H9 (cell line): ENCODE results near the gene CBR3. TPM values are rescaled to one million over a fixed set of nuclear protein-coding genes. Genes with fewer than 3 reads are reported as not detected.

Source experiments
- DNase-seq: peaks from one replicate; pipeline ENCODE4 v3.0.0-alpha.2; 2017
- H2AFZ ChIP-seq: one replicate; pipeline ENCODE4 v1.6.1; 2013; ENCODE audit warnings: mild to moderate bottlenecking, low read length, control low read depth, moderate library complexity
- H2AK5ac ChIP-seq: 2 replicates; pipeline ENCODE4 v1.6.1; 2013; ENCODE audit warnings: low read length, control low read depth, mixed read lengths; ENCODE audit not compliant: insufficient read length
- H2BK120ac ChIP-seq: one replicate; pipeline ENCODE4 v1.6.1; 2013; ENCODE audit warnings: low read depth, mild to moderate bottlenecking, low read length, control low read depth, inconsistent platforms; ENCODE audit not compliant: poor library complexity, severe bottlenecking
- H2BK12ac ChIP-seq: 2 replicates; pipeline ENCODE4 v1.6.1; 2013; ENCODE audit warnings: low read length, control low read depth, mixed read lengths, low read depth; ENCODE audit not compliant: insufficient read length
- H2BK15ac ChIP-seq: 2 replicates; pipeline ENCODE4 v1.6.1; 2013; ENCODE audit warnings: low read depth, low read length, control low read depth
- H2BK20ac ChIP-seq: one replicate; pipeline ENCODE4 v1.6.1; 2013; ENCODE audit warnings: low read depth, mild to moderate bottlenecking, low read length, control low read depth, inconsistent platforms; ENCODE audit not compliant: poor library complexity, severe bottlenecking
- H2BK5ac ChIP-seq: 2 replicates; pipeline ENCODE4 v1.6.1; 2013; ENCODE audit warnings: low read length, control low read depth, mixed read lengths; ENCODE audit not compliant: insufficient read length
- H3K14ac ChIP-seq: 2 replicates; pipeline ENCODE4 v1.6.1; 2013; ENCODE audit warnings: low read length, control low read depth; ENCODE audit not compliant: insufficient read depth
- H3K18ac ChIP-seq: 2 replicates; pipeline ENCODE4 v1.6.1; 2013; ENCODE audit warnings: low read depth, mild to moderate bottlenecking, mixed read lengths, low read length, control low read depth; ENCODE audit not compliant: insufficient read length
- H3K23ac ChIP-seq: 2 replicates; pipeline ENCODE4 v1.6.1; 2013; ENCODE audit warnings: low read length, control low read depth, mixed read lengths, low read depth; ENCODE audit not compliant: insufficient read length
- H3K23me2 ChIP-seq: 2 replicates; pipeline ENCODE4 v1.6.1; 2013; ENCODE audit warnings: low read depth, mild to moderate bottlenecking, mixed read lengths, low read length, control low read depth; ENCODE audit not compliant: insufficient read length, poor library complexity, severe bottlenecking
- H3K27ac ChIP-seq: 2 replicates; pipeline ENCODE4 v1.5.1; 2013; ENCODE audit warnings: low read length, control low read depth, mixed read lengths, low read depth; ENCODE audit not compliant: insufficient read length
- H3K27me3 ChIP-seq: 2 replicates; pipeline ENCODE4 v1.6.1; 2013; ENCODE audit warnings: low read length, control low read depth, inconsistent platforms; ENCODE audit not compliant: insufficient read depth
- H3K4ac ChIP-seq: 2 replicates; pipeline ENCODE4 v1.6.1; 2013; ENCODE audit warnings: low read depth, mild to moderate bottlenecking, control low read depth, inconsistent platforms, low read length, moderate library complexity
- H3K4me1 ChIP-seq: 2 replicates; pipeline ENCODE4 v1.6.1; 2013; ENCODE audit warnings: low read length, control low read depth, inconsistent platforms; ENCODE audit not compliant: insufficient read depth
- H3K4me2 ChIP-seq: 2 replicates; pipeline ENCODE4 v1.6.1; 2013; ENCODE audit warnings: low read length, control low read depth, mixed read lengths; ENCODE audit not compliant: insufficient read length, insufficient read depth
- H3K56ac ChIP-seq: 2 replicates; pipeline ENCODE4 v1.6.1; 2013; ENCODE audit warnings: low read depth, mild to moderate bottlenecking, mixed read lengths, low read length, control low read depth; ENCODE audit not compliant: insufficient read length
- H3K79me1 ChIP-seq: 2 replicates; pipeline ENCODE4 v1.6.1; 2013; ENCODE audit warnings: low read depth, mild to moderate bottlenecking, moderate library complexity, low read length, control low read depth, inconsistent platforms; ENCODE audit not compliant: insufficient read depth, poor library complexity, severe bottlenecking
- H3K79me2 ChIP-seq: 2 replicates; pipeline ENCODE4 v1.6.1; 2013; ENCODE audit warnings: low read length, control low read depth, inconsistent platforms; ENCODE audit not compliant: insufficient read depth
- H3K9ac ChIP-seq: 2 replicates; pipeline ENCODE4 v1.6.1; 2013; ENCODE audit warnings: low read length, control low read depth, mixed read lengths; ENCODE audit not compliant: insufficient read length; ENCODE audit errors: extremely low read depth
- H3K9me3 ChIP-seq: one replicate; pipeline ENCODE4 v1.6.1; 2013; ENCODE audit warnings: low read depth, low read length, inconsistent platforms; ENCODE audit not compliant: control insufficient read depth
- H3T11ph ChIP-seq: one replicate; pipeline ENCODE4 v1.6.1; 2013; ENCODE audit warnings: mild to moderate bottlenecking, low read length, control low read depth, inconsistent platforms
- H4K20me1 ChIP-seq: one replicate; pipeline ENCODE4 v1.6.1; 2013; ENCODE audit not compliant: control insufficient read depth, insufficient read length, insufficient read depth
- H4K5ac ChIP-seq: 2 replicates; pipeline ENCODE4 v1.6.1; 2013; ENCODE audit warnings: low read depth, mild to moderate bottlenecking, mixed read lengths, low read length, control low read depth; ENCODE audit not compliant: insufficient read length
- H4K8ac ChIP-seq: replicated peaks from 2 replicates; pipeline ENCODE4 v1.6.1; 2013; ENCODE audit warnings: low read length, control low read depth, mixed read lengths, low read depth; ENCODE audit not compliant: insufficient read length
- H4K91ac ChIP-seq: 2 replicates; pipeline ENCODE4 v1.6.1; 2013; ENCODE audit warnings: low read depth, mild to moderate bottlenecking, moderate library complexity, mixed read lengths, low read length, control low read depth; ENCODE audit not compliant: insufficient read length
- H3K27ac Mint-ChIP-seq, 3 experiments: 2 replicates in 2 of 3; 3 replicates in 1 of 3; pipeline ENCODE4 v1.8.0; 2020 to 2021; ENCODE audit warnings: mixed read lengths in 3 of 3, mild to moderate bottlenecking in 1 of 3, moderate library complexity in 1 of 3
- H3K27me3 Mint-ChIP-seq: 2 replicates; pipeline ENCODE4 v1.8.0; 2021; ENCODE audit warnings: low read depth, mild to moderate bottlenecking, moderate library complexity, mixed read lengths
- H3K36me3 Mint-ChIP-seq, 3 experiments: 2 replicates in 2 of 3; 3 replicates in 1 of 3; pipeline ENCODE4 v1.8.0; 2020 to 2021; ENCODE audit warnings: low read depth in 3 of 3, mixed read lengths in 3 of 3; ENCODE audit not compliant: insufficient read depth in 1 of 3
- H3K4me1 Mint-ChIP-seq, 2 experiments: 2 replicates each; pipeline ENCODE4 v1.8.0; 2020; ENCODE audit warnings: mixed read lengths in 2 of 2
- H3K4me3 Mint-ChIP-seq, 2 experiments: 2 replicates in 1 of 2; 3 replicates in 1 of 2; pipeline ENCODE4 v1.8.0; 2020 to 2021; ENCODE audit warnings: mild to moderate bottlenecking in 2 of 2, mixed read lengths in 2 of 2, moderate library complexity in 1 of 2
- H3K9me3 Mint-ChIP-seq, 2 experiments: 2 replicates in 1 of 2; 3 replicates in 1 of 2; pipeline ENCODE4 v1.8.0; 2020; ENCODE audit warnings: mild to moderate bottlenecking in 2 of 2, mixed read lengths in 2 of 2, moderate library complexity in 1 of 2
- WGBS: extraction: QIAGEN DNeasy Blood & Tissue Kit; methylation state at CpG from one replicate; pipeline ENCODE4 v1.1.7; 2013; ENCODE audit warnings: missing lambda C conversion rate, low lambda C conversion rate, mixed read lengths; ENCODE audit not compliant: insufficient read length; ENCODE audit errors: extremely low coverage; 5-methylcytosine and 5-hydroxymethylcytosine counted together
- total RNA-seq: library from RNA; stranded (reverse); gene quantifications from 2 replicates; pipeline ENCODE4 v1.2.1, GENCODE V29; 2021
- TF ChIP-seq, protein P1 (sequence below): fragments of 200-600 bp; sonication (generic); conservative IDR thresholded peaks from 3 replicates; pipeline ENCODE4 v1.8.0; 2021; ENCODE audit warnings: antibody characterized with exemption, mild to moderate bottlenecking

CBR3 gene
- total RNA-seq, 1 experiment from 2014 or later: 2.4 TPM

DNA sequence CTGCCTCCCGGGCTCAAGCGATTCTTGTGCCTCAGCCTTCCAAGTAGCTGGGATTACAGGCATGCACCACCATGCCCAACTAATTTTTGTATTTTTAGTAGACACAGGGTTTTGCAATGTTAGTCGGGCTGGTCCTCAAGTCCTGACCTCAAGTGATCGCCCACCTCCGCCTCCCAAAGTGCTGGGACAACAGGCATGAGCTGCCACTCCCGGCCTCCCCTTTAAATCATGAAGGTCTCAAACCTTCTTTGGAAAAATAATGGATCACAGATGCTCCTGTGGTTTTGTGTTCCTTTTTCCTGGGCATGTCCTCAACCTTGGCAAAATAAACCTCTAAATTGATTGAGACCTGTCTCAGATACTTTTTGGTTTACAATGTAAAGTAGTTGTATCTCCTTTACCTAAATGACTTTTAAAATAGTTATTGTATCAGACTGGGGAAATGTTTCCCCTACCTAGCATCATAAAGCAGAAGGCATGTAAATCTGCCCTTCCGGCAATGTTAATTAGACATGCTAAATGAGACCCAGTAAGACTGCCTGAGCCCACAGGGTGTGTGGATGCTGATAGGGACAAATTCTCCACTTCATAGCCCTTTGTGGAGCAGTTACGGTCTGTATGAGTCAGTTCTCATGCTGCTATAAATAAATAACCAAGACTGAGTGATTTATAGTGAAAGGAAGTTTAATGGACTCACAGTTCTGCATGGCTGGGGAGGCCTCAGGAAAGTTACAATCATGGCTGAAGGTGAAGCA, 37.3 kb upstream of the CBR3 start:
- TF ChIP-seq, protein P1, sequence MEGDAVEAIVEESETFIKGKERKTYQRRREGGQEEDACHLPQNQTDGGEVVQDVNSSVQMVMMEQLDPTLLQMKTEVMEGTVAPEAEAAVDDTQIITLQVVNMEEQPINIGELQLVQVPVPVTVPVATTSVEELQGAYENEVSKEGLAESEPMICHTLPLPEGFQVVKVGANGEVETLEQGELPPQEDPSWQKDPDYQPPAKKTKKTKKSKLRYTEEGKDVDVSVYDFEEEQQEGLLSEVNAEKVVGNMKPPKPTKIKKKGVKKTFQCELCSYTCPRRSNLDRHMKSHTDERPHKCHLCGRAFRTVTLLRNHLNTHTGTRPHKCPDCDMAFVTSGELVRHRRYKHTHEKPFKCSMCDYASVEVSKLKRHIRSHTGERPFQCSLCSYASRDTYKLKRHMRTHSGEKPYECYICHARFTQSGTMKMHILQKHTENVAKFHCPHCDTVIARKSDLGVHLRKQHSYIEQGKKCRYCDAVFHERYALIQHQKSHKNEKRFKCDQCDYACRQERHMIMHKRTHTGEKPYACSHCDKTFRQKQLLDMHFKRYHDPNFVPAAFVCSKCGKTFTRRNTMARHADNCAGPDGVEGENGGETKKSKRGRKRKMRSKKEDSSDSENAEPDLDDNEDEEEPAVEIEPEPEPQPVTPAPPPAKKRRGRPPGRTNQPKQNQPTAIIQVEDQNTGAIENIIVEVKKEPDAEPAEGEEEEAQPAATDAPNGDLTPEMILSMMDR: no peak
- H4K8ac ChIP-seq: no peak overlapping the region
- peak overlapping the region; percentile 32 for H2BK5ac ChIP-seq
- no peak overlapping the region for H3K23ac ChIP-seq
- no peak overlapping the region for H3K56ac ChIP-seq
- Mint-ChIP-seq H3K36me3 (peaks cover 16 to 24% (median 20%) of the 10 kb centered on the region in 3 experiments), H3K27ac (peak overlapping the region; percentile 83 to 99 (median 85)), H3K4me3 (no peak overlapping the region; a peak in 1 of 5 replicates), H3K27me3 (peaks cover 3% of the 10 kb centered on the region), H3K4me1 (peaks cover 62 to 65% of the 10 kb centered on the region in 2 experiments), H3K9me3 (peaks cover 24 to 34% of the 10 kb centered on the region in 2 experiments)
- H3T11ph ChIP-seq: peak overlapping the region; percentile 76
- H3K9me3 ChIP-seq: peaks cover 17% of the 10 kb centered on the region
- no peak overlapping the region for H2BK15ac ChIP-seq
- H4K20me1 ChIP-seq: no peaks in the 10 kb centered on the region
- H3K23me2 ChIP-seq: no peaks in the 10 kb centered on the region
- H4K91ac ChIP-seq: no peak overlapping the region
- no peak overlapping the region for H2AK5ac ChIP-seq
- H3K27ac ChIP-seq: peak overlapping the region; percentile 96
- no peaks in the 10 kb centered on the region for H3K79me1 ChIP-seq
- H3K4ac ChIP-seq: no peak overlapping the region
- peaks cover 11% of the 10 kb centered on the region; the same call in 1 of the 2 replicates for H3K4me1 ChIP-seq
- H3K27me3 ChIP-seq: no peaks in the 10 kb centered on the region
- H3K14ac ChIP-seq: no peak overlapping the region
- H2BK12ac ChIP-seq: peak overlapping the region; percentile 75
- no peak overlapping the region for H2BK120ac ChIP-seq
- WGBS: no CpG with 5 or more reads among the region's 8 CpGs
- no peak overlapping the region for H3K4me2 ChIP-seq
- H3K79me2 ChIP-seq: no peaks in the 10 kb centered on the region
- H3K9ac ChIP-seq: no peak overlapping the region
- peak overlapping the region; percentile 59 for H4K5ac ChIP-seq
- H2BK20ac ChIP-seq: no peak overlapping the region
- H2AFZ ChIP-seq: no peak overlapping the region
- peak overlapping the region; percentile 56 for H3K18ac ChIP-seq
- DNase-seq: no peak
